GM12878 (cell line): ENCODE data around the gene CHFR.
"Not testable (repeated sequence)": the region's sequence is repeated elsewhere in the genome, so short reads cannot be mapped to it uniquely, and the experiment has no call there.

Experiments
- ATF3 ChIP-seq: IDR thresholded peaks from 2 replicates; pipeline ENCODE4 v1.6.1; 2011; ENCODE audit warnings: low read depth, mild to moderate bottlenecking, low read length, moderate library complexity, borderline replicate concordance; ENCODE audit errors: extremely low read depth
- E2F8 ChIP-seq: fragments of 450-650 bp; IDR thresholded peaks from 2 replicates; pipeline ENCODE4 v1.6.1; 2018; ENCODE audit warnings: mild to moderate bottlenecking, low read depth, moderate library complexity; ENCODE audit not compliant: partially characterized antibody
- MAX ChIP-seq: IDR thresholded peaks from 2 replicates; pipeline ENCODE4 v1.6.1; 2012; ENCODE audit warnings: low read depth, low read length, improper control_type of control experiment
- RFX5 ChIP-seq: IDR thresholded peaks from 2 replicates; pipeline ENCODE4 v1.6.1; 2011; ENCODE audit warnings: low read depth, low read length, improper control_type of control experiment
- SIX5 ChIP-seq: IDR thresholded peaks from 2 replicates; pipeline ENCODE4 v1.6.1; 2011; ENCODE audit warnings: mild to moderate bottlenecking, low read depth, low read length, moderate library complexity; ENCODE audit not compliant: severe bottlenecking
- TCF7 ChIP-seq: IDR thresholded peaks from 2 replicates; pipeline ENCODE4 v1.6.1; 2014; ENCODE audit warnings: antibody characterized with exemption, borderline replicate concordance
- ZBED1 ChIP-seq: IDR thresholded peaks from 2 replicates; pipeline ENCODE4 v1.6.1; 2016; ENCODE audit warnings: borderline replicate concordance

GRCh38 chr12:132791940-132792339, 95.5 kb downstream of the CHFR start:
- TF ChIP-seq RFX5, ZBED1, MAX, E2F8, ATF3, TCF7, SIX5: not testable (repeated sequence)
